ENCODE results near the gene ZNFX1.

Gene ZNFX1

DNA sequence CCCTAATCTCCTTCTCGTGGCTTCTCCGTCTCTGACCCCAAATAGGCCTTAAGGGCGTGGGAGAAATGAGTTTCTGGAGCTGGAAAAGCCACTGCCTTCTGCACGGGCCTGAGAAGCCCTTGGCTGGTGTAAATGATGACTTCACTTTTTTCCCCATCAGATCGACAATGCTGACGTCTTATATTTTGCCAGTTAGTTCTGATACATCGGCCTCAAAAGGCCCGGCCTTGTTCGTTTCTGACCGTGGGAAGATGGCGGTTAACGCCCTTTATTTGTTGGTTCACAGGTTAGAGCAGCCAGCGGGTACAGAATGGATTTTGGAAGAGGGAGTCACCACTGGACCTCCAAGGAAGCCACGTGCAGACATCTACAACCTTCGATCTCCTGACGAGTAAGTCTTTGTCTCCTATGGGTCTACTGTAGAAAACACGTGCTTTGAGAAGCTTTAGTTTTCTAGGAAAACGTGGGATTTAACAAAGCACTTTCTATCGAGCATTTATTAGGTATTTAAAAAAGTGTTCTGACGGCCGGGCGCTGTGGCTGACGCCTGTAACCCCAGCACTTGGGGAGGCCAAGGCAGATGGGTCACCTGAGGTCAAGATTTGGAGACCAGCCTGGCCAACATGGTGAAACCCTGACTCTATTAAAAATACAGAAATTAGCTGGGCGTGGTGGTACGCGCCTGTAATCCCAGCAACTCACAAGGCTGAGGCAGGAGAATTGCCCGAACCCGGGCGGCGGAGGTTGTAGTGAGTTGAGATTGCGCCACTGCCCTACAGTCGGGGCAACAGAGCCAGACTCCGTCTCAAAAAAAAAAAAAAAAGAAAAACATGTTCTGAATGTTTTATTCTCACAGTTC lies 1.2 kb upstream of the ZNFX1 start:
- DNase-seq, result peak; percentile 26

DNA sequence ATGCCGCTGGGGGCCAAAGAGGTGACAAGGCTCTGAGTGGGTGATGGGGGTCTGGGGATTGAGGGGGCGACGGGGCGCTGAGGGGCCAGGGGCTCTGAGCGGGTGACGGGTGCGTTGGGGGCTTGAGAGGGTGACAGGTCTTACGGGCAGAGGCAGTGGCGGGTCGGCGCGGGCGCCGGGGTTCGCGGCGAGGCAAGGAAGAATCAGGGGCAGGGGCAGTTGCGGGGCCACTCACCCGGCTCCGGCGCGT lies 146 bp downstream of the ZNFX1 start:
- no peak for DNase-seq

DNA sequence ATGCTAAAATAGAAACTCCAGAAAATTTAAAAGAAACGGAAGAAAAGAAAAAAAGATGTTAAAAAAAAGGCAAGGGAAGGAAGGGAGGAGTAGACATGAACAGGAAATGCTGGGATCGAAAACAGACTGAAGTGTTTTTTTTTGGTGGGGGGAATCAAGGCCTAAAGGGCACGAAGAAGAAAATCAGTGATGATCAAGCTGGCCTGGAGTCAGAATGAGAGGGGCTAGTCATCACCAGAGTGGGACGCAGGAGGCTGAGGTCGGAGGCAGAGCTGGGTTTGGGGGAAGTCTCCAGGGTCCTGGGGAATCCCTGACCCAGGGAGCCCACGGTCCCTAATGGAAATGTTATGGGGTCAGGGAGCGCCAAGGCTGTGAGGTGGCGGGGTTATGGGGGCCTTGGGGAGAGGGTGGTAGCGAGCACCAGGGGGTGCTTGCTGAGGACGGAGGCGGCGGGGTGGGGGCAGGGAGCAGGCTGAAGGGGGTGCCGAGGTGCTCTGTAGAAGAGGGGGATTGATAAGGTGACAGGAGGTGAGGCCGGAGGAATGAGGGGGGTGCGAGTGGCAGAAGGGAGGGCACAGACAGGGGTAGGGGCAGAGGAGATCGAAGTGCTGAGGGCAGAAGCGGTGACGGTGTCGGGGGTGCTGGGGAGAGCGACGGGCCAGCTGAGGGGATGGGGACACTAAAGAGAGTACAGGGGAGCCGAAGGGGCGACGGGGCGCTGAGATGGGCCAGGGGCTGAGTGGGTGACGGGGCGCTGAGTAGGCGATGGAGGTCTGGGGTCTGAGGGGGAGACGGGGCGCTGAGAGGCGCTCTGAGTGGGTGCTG lies 684 bp downstream of the ZNFX1 start:
- peak; percentile 24 for DNase-seq

DNA sequence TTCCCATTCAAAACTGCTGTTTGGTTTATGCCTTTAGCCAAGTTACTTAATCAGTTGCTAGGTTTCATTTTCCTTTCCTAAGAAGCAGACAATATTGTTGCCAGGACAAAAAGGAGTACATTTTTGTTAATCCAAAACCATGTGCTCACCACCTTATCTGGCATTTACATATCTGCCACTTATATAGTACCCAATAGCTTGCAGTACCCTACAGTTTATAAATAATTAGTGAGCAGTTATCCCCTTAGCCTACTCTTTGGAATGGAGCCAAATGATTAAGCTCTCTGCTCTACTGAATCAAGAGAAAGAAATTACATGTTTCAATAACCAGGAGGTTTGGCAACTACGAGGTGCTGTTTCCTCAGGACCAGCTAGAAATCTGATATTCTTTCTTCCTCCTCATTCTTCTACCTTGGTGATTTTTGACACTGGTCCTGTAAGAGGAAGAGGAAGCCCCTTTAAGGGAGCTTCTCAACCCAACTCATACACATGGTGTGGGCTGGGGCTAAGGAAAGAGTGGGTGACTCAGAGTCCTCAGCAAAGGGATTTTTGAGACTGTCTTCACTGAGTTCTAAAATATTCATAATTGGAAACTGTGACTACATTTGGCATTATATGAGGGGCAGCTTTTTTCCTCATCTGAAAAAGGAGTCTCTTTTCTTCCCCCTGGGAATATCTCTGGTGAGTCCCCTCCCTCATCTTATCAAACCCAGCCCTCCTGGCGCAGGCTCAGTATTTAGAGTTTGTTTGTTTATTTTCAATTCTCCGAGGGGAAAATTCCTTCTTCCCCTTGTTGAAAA lies 1.5 kb downstream of the ZNFX1 start:
- DNase-seq, result peak; percentile 42

DNA sequence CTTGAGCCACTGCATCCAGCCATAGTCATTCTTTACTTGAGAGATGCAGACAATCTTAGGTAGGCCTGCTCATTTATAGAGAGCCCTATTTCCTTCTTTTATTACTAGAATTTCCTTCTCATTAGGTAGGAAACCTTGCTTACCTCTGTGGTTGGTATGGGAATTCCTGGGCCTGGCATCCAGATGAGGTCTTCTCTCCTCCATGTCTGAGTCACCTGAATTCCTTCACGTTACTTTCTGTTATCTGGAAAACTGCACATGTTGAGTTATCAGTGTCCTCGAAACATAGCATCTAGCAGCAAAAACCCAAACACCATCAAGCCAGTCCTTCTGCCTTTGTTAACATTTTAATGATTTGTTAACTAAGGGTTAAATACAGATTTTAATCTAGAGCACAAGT lies 2.2 kb downstream of the ZNFX1 start:
- no peak for DNase-seq

DNA sequence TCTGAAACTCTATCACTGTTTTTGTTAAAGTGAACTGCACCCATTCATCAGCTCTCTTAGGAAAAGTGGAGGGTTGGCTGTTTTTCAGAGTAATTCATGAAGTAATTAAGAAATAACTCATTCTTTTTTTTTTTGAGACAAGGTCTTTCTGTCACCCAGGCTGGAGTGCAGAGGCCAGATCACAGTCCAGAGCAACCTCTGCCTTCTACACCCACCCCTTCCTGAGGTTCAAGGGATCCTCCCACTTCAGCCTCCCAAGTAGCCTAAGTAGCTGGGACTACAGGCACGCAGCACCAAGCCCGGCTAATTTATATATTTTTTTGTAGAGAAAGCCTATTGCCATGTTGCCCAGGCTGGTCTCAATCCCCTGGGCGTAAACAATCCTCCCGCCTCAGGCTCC lies 2.6 kb downstream of the ZNFX1 start:
- DNase-seq, result no peak

DNA sequence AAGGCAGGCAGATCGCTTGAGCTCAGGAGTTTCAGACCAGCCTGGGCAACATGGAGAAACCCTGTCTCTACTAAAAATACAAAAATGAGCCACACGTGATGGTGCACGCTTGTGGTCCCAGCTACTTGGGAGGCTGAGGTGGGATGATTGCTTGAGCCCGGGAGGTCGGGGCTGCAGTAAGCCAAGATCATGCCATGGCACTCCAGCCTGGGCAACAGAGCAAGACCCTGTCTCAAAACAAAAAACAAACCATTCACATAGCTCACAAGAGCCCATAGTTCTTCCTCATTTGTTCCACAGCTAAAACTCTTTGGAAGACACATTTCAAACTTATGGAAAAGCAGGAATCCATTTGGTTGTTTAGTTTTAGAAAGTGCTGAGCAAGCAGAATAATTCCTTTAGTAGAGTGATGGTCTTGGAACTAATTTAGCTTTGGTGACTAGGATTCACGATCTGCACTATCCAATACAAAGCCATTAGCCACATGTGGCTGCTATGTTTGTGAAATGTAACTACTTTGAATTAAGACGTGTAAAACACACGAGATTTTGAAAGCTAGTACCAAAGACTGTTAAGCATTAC lies 4.1 kb downstream of the ZNFX1 start:
- no peak for DNase-seq

DNA sequence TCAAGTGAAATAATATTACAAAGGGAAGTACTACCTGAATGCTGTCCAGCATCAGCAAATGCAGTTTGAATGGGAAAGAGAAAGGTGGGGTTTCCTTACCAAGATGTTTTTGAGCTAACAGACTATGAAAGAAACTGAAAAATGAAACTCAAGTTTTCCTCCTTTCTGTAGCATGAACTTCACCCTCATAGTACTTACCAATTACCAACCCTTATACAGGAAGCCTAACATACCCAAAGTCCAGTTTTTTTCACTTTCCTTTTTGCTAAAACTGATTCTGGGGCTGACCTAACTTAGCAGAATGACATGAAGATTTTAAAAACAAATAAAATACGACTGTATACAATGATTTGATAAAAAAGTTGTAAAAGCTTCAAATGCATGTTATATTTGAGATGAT lies 5.2 kb downstream of the ZNFX1 start:
- no peak for DNase-seq

DNA sequence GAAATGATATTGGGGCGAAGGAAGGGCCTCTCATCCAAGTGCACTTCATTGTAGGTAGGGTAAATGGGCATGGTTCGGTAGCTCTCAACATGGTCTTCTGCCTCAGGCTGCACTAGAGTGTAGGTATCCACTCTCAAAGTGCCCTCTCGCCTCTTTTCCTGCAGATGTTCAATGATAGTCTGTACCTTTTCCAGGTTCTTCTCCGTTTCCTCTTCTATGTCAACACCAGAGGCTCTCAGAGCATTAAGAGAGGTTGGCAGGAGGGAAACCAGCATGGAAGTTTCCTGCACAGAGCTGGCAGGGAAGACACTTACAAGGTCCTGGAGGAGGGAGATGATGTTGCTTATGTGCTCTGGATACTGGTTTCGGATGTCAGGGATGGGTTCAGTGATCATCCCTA lies 7.1 kb downstream of the ZNFX1 start:
- no peak for DNase-seq

DNA sequence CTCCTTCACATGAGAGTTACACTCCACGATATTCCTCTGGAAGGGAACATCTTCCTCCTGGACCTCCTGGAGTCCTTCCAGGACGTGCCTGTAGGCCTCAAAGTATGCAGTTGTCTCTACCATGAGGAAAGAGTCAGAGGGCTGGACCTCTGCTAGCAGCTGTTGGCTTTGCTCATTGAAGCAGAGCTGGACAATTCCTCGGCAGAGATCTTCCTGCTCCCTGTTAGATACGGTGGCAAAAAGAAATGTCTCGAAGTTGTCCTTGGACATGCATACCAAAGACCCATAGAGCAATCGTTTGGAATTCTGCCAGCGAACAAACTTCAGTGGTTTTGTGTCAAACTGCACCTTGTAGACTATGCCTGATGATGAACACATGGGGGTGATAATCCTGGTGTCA lies 7.7 kb downstream of the ZNFX1 start:
- DNase-seq, result no peak

DNA sequence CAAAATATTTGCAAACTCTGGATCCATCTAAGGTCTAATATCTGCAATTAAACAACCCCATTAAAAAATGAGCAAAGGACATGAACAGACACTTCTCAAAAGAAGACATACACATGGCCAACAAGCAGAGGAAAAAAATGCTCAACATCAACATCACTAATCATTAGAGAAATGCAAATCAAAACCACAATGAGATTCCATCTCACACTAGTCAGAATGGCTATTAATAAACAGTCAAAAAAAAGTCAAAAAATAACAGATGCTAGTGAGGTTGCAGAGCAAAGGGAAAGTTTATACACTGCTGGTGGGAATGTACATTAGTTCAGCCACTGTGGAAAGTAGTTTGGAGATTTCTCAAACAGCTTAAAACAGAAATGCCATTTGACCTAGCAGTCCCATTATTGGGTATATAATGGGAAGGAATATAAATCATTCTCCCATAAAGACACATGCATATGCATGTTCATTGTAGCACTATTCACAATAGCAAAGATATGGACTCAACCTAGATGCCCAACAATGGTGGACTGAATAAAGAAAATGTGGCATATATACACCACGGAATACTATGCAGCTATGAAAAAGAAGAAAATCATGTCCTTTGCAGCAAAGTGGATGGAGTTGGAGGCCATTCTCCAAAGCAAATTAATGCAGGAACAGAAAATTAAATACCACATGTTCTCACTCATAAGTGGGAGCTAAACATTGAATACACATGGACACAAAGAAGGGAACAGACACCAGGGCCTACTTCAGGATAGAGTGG lies 9.1 kb downstream of the ZNFX1 start:
- no peak for DNase-seq

DNA sequence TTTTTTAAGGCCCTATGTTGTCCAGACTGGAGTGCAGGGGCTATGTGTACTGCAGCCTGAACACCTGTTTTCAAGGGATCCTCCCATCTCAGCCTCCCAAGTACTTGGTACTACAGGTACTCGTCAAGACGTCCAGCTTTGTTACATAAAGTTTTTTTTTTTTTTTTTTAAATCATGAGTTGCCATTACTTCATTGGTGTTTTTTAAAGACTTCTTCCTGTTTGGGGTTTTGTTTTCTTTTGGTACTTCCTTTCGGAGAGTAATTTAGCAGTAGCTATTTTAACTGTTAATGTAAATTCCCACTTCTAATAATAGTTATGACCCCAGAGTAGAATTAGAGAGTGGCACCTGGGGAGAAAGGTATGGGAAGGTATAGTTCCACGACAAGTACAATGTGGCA lies 10.5 kb downstream of the ZNFX1 start:
- DNase-seq, result no peak

DNA sequence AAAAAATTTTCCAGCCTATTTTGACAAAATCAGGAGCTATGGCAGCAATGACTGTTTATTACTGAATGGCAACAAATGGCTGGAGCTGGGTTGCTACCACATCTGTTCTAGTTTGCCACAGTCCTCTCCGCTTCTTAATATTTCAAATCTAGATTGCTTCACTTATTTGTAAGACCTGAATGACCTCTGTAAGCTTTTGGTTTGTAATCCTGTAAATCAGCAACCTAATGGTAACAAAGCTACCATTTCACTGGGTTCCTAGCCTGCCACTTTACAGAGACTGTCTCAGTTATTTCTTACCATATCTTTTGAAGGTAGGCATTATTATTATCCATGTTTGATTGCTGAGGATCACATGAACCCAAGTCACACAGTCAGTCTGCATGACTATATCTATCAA lies 15.4 kb downstream of the ZNFX1 start:
- DNase-seq, result no peak

DNA sequence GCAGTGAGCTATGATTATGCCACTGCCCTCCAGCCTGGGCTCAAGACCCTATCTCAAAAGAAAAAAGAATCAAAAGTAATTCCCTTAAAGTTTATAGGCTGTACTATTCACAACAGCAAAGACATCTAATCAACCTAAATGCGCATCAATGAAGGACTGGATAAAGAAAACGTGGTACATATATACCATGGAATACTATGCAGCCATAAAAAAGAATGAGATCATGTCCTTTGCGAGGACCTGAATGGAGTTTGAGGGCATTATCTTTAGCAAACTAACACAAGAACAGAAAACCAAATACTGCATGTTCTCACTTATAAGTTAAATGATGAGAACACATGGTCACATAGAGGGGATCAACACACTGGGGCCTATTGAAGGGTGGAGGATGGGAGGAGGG lies 16.7 kb downstream of the ZNFX1 start:
- DNase-seq, result no peak

DNA sequence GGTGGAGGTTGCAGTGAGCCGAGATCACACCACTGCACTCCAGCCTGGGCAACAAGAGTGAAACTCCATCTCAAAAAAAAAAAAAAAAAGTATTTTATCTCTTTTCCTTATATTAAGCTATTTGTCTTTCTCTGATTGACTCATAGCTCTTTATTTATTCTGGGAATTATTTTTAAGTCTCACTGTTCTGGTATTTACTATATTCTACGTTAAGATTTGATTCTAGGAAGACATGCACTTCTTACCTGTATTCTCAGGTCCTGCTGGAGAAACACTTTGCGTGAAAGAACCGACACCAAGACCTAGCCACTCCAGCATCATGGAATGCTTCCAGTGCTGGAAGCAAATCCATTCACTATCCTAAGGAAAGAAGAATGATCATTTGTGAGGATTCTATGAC lies 17.6 kb downstream of the ZNFX1 start:
- DNase-seq, result no peak

DNA sequence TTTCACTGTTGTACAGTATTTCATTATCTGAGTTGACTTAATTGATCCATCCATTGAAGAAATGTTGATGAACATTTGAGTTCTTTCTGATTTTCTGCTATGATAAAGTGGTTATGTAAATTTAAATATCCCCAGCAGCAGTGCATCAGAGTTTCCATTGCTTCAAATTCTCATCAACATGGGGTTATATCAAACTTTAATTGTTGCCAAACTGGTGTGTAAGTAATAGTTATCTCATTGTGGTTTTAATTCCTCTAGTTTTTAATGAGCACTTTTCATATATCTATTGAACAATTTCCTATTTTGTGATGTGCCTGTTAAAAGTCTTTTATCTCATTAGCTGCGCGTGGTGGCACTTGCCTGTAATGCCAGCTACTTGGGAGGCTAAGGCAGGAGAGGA lies 18.1 kb downstream of the ZNFX1 start:
- DNase-seq, result no peak

DNA sequence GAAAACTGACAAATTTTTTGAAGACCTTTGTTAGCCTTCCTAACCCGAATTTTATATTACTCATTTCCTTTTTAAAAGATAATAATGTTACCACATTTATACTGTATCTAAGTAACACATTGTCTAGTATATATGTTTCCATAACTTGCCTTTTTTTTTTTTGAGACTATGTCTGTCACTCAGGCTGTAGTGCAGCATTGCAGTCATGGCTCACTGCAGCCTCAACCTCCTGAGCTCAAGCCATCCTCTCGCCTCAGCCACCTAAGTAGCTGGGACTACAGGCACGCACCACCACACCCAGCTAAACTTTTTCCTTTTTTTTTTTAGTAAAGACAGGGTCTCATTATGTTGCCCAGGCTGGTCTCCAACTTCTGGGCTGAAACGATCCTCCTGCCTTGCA lies 18.6 kb downstream of the ZNFX1 start:
- DNase-seq, result no peak

DNA sequence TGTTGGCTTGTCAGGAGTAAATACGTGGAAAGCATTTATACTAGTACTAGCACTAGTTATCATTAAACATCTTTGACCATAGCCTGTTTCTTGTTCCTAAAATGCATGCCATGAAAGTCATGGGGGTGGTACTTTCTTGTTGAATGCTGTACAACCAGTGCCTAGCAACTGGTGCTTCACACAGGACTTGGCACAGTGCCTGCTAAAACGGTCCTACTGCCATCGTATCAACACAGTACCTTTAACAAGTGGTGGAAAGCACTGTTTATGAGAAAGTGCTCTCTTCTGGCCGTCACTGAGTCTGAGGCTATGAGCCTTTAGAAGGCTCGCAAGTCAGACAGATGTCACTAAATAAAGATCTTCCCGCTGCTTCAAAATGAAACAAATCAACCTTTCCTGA lies 21.6 kb downstream of the ZNFX1 start:
- DNase-seq, result no peak

DNA sequence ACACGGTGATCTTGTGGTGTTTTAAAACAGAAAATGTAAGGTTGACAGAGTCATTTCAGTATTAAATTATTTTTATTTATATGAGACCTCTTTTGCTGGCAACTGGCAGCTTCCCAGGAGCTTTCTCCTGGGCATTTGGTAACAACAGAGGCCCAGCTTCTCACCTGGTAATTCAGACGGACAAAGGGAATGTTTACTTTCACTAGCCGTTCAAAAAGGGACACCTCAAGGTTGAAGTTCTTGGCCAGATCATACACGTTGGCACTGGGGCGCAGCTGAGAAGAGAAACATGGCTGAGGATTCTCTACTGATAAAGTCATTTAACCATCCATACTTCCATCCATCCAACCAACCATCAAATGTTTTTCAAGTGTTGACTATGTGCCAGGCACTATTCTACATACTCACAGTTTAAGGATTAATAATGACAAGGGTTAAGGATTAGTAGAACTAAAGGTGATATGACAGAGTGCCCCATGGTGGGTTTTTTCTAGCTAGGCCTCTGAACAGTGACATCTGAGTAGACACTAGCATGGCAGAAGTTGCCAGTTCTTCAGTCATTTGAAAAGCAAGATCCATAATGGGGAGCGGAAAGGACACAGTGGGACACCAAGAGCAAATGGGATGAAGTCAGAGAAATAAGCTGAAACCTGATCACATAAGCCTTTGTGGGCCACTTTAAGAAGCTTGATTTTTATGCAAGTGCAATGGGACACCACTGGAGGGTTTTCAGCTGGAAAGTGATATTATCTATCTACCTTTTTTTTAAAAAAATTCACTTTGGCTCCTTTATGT lies 25.1 kb downstream of the ZNFX1 start:
- DNase-seq, result no peak

DNA sequence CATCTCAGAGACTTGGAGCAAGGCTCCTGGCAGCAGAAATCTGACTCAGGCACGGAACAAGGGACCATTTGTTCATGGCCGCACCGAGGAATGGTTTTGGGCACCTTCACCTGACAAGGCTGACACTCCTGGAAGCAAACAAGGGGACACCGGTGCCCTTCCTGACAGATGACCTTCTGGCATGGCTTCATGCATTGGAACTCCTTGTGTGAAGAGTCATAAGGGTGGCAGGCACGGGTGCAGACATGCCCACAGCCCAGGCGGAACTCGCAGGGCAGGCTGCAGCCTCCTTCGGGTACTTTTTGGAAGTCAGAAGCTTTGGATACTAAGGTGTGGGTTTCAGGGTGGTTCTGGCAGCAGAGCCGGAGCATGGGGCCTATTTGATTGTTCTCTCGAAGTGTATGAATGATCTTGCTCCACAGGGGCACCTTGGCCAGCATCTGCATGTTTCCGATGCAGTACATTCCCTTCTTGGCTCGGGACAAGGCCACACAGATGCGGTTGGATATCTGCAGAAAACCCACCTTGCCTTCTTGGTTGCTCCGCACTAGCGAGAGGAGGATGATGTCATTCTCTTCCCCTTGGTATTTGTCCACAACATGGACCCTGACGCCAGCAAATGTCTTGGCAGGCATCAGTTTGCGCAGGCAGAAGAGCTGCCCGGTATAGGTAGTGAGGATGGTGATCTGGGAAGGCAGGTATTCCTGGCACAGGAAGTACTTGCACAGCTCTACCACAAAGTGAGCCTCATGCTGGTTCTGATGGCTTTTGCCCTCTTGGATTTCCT lies 28.8 kb downstream of the ZNFX1 start:
- DNase-seq, result no peak

DNA sequence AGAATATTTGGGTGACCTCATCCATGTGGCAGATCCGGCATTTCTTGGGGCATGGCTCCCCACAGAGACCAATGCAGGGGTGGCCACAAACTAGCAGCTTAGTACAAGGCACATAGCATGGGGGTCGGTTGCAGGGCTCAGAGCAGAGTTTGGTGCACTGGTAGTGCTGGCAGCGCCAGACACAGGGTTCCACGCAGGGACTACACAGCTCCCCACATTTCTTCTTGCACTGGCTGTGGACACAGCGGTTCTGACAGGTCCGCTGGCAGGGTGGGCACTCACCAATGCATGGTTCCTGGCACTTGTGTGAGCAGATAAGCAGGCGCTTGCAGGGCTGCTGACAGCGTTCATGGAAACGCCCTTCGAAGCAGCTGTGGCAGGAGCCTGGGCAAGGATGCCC lies 29.6 kb downstream of the ZNFX1 start:
- DNase-seq, result no peak

All from activated T-cell treated with anti-CD3 and anti-CD28 coated beads for 4 hours (primary cell).